Colonic mucosa (tissue), 4 donors: Measurements from ENCODE around the gene LAMA4. TPM values are rescaled to one million over a fixed set of nuclear protein-coding genes. Genes with fewer than 3 reads are reported as not detected.

ENCODE experiments used
- DNase-seq: peaks from one replicate; pipeline ENCODE4 v3.0.0-alpha.2; 2020
- H3K27ac ChIP-seq: fragments of 200-600 bp; one replicate; pipeline ENCODE4 v1.8.0; 2021
- H3K27me3 ChIP-seq: fragments of 200-600 bp; one replicate; pipeline ENCODE4 v1.8.0; 2021
- H3K36me3 ChIP-seq: fragments of 200-600 bp; one replicate; pipeline ENCODE4 v1.8.0; 2021
- H3K4me1 ChIP-seq: fragments of 200-600 bp; one replicate; pipeline ENCODE4 v1.8.0; 2021; ENCODE audit warnings: mild to moderate bottlenecking
- H3K4me3 ChIP-seq: fragments of 200-600 bp; one replicate; pipeline ENCODE4 v1.8.0; 2021
- H3K9ac ChIP-seq, 2 donors: one replicate each; pipeline ENCODE4 v1.7.0; 2013; ENCODE audit warnings: control low read depth in 2 of 2, low read depth in 2 of 2, low read length in 2 of 2
- H3K9me3 ChIP-seq: fragments of 200-600 bp; one replicate; pipeline ENCODE4 v1.8.0; 2021
- intact Hi-C: fragments of 100-400 bp; cut with DNase I; formaldehyde crosslinking; loops from one replicate; pipeline ENCODE4 v1.14.1; 2022
- total RNA-seq, 2 donors: library from RNA; stranded (reverse); fragmentation: NEBNext Ultra II Directional in 1 of 2; extraction: Animal tissue kit (Norgen Biotek cat#: 25700) in 1 of 2; gene quantifications; one replicate each; pipeline ENCODE4 v1.2.1, GENCODE V29; 2021
- TF ChIP-seq, protein P1 (sequence below): fragments of 200-600 bp; IDR thresholded peaks from one replicate; pipeline ENCODE4 v1.8.0; 2022; ENCODE audit warnings: antibody characterized with exemption, mild to moderate bottlenecking
- donor health status: healthy.
- donor health status: DM: no; HTN: no; CAD: no.
- donor health status: DM: no; HTN: no; CAD: no.

Gene LAMA4
- total RNA-seq, 2 donors from 2014 or later, result 15.8 to 35.1 TPM

- intact Hi-C loops, result no loop called here
- TF ChIP-seq, protein P1, sequence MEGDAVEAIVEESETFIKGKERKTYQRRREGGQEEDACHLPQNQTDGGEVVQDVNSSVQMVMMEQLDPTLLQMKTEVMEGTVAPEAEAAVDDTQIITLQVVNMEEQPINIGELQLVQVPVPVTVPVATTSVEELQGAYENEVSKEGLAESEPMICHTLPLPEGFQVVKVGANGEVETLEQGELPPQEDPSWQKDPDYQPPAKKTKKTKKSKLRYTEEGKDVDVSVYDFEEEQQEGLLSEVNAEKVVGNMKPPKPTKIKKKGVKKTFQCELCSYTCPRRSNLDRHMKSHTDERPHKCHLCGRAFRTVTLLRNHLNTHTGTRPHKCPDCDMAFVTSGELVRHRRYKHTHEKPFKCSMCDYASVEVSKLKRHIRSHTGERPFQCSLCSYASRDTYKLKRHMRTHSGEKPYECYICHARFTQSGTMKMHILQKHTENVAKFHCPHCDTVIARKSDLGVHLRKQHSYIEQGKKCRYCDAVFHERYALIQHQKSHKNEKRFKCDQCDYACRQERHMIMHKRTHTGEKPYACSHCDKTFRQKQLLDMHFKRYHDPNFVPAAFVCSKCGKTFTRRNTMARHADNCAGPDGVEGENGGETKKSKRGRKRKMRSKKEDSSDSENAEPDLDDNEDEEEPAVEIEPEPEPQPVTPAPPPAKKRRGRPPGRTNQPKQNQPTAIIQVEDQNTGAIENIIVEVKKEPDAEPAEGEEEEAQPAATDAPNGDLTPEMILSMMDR, result no peak
Observed at GRCh38 chr6:112266331-112266730, 12.0 kb upstream of the LAMA4 start.

DNA sequence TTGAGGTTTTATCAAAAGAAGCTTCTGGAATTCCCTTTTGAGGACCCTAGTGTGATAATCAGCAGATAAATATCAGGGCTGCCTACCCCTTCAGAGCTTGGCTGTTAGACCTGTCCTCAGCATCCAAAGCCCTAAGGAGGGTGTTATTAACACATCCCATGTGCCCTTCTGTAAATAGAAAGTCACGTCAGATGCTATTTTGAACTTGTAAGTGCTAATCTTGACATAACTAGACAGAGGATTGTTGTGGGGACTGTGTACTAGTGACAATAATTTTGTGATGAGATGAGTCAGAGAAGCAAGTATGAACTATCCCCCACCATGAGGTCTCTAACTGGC lies 4.9 kb upstream of the LAMA4 start:
- no peak overlapping the region for H3K27ac ChIP-seq

More at GRCh38 chr6:112266331-112266730, 12.0 kb upstream of the LAMA4 start:
- no peak for DNase-seq
- Histone ChIP-seq H3K27ac (no peak overlapping the region), H3K4me3 (no peak overlapping the region), H3K9me3 (no peaks in the 10 kb centered on the region), H3K27me3 (no peaks in the 10 kb centered on the region), H3K36me3 (no peaks in the 10 kb centered on the region), H3K9ac (no peak overlapping the region), H3K4me1 (no peaks in the 10 kb centered on the region)

GRCh38 chr6:112258642-112259336 lies 4.4 kb upstream of the LAMA4 start:
- no peak overlapping the region for H3K27ac ChIP-seq
- no peaks in the 10 kb centered on the region for H3K9me3 ChIP-seq
- DNase-seq, result no peak
- H3K4me3 ChIP-seq, result no peak overlapping the region
- no peaks in the 10 kb centered on the region for H3K4me1 ChIP-seq
- TF ChIP-seq, protein P1, result no peak
- no peak overlapping the region for H3K9ac ChIP-seq
- intact Hi-C loops, result no loop called here
- no peaks in the 10 kb centered on the region for H3K27me3 ChIP-seq
- H3K36me3 ChIP-seq, result no peaks in the 10 kb centered on the region

More for the DNA sequence above, 4.9 kb upstream of the LAMA4 start:
- H3K4me1 ChIP-seq, result no peaks in the 10 kb centered on the region
- no peaks in the 10 kb centered on the region for H3K36me3 ChIP-seq
- H3K9me3 ChIP-seq, result no peaks in the 10 kb centered on the region
- TF ChIP-seq, protein P1, result no peak
- intact Hi-C loops, result no loop called here
- no peak overlapping the region for H3K4me3 ChIP-seq
- no peak for DNase-seq
- H3K9ac ChIP-seq, result no peak overlapping the region
- H3K27me3 ChIP-seq, result no peaks in the 10 kb centered on the region

DNA sequence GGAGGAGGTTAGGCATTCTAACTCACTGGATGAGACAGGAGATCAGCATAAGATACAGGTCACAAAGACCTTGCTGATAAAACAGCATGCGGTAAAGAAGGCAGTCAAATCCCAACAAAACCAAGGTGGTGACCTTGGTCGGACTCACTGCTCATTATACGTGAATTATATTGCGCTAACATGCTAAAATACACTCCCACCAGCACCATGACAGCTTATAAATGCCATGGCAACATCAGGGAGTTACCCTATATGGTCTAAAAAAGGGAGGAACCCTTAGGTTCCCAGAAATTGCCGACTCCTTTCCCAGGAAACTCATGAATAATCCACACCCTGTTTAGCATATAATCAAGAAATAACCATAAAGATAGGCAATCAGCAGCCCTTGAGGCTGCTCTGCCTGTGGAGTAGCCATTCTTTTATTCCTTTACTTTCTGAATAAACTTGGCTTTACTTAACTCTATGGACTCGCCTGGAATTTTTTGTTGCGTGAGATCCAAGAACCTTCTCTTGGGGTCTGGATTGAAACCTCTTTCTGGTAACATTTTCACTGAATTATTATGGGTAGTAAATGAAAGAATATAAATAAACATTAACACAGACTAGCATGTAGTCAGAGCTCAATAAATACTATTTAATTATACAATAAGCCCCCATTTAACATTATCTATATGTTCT lies 3.0 kb upstream of the LAMA4 start:
- Histone ChIP-seq H3K27ac (no peak overlapping the region), H3K27me3 (peaks cover 6% of the 10 kb centered on the region), H3K4me3 (no peak overlapping the region), H3K9me3 (no peaks in the 10 kb centered on the region), H3K36me3 (no peaks in the 10 kb centered on the region), H3K4me1 (no peaks in the 10 kb centered on the region), H3K9ac (no peak overlapping the region)
- intact Hi-C loops, result no loop called here
- DNase-seq, result no peak
- TF ChIP-seq, protein P1, result no peak

GRCh38 chr6:112254921-112255320 lies 554 bp upstream of the LAMA4 start:
- no peaks in the 10 kb centered on the region for H3K9me3 ChIP-seq
- no peak overlapping the region for H3K4me3 ChIP-seq
- H3K36me3 ChIP-seq, result no peaks in the 10 kb centered on the region
- DNase-seq, result no peak
- no peak overlapping the region for H3K9ac ChIP-seq
- no peaks in the 10 kb centered on the region for H3K4me1 ChIP-seq
- intact Hi-C loops, result no loop called here
- H3K27me3 ChIP-seq, result peaks cover 6% of the 10 kb centered on the region
- peak overlapping the region; percentile 65 for H3K27ac ChIP-seq
- TF ChIP-seq, protein P1, result no peak
